Osteoblast (primary cell): ENCODE results near the gene NFIA. TPM values are rescaled to one million over a fixed set of nuclear protein-coding genes. Genes with fewer than 3 reads are reported as not detected.

Source experiments
- DNase-seq: peaks from one replicate; pipeline ENCODE4 v3.0.0; 2011; ENCODE audit warnings: low spot score, mixed read lengths; ENCODE audit not compliant: insufficient read length; ENCODE audit errors: missing footprints
- H2AFZ ChIP-seq: 2 replicates; pipeline ENCODE4 v1.6.0; 2011; ENCODE audit warnings: mild to moderate bottlenecking, low read length
- H3K27ac ChIP-seq: 2 replicates; pipeline ENCODE4 v1.5.1; 2011; ENCODE audit warnings: mild to moderate bottlenecking, low read depth, low read length, moderate library complexity
- H3K27me3 ChIP-seq: 2 replicates; pipeline ENCODE4 v1.6.0; 2012; ENCODE audit warnings: mild to moderate bottlenecking, control low read depth, inconsistent platforms, low read length, moderate library complexity; ENCODE audit not compliant: insufficient read depth
- H3K36me3 ChIP-seq: 2 replicates; pipeline ENCODE4 v1.5.1; 2011; ENCODE audit warnings: mild to moderate bottlenecking, low read length, control low read depth, moderate library complexity; ENCODE audit not compliant: insufficient read depth
- H3K4me1 ChIP-seq: 2 replicates; pipeline ENCODE4 v1.5.1; 2011; ENCODE audit warnings: mild to moderate bottlenecking, low read length, control low read depth, moderate library complexity; ENCODE audit not compliant: insufficient read depth
- H3K4me2 ChIP-seq: 2 replicates; pipeline ENCODE4 v1.6.0; 2011; ENCODE audit warnings: mild to moderate bottlenecking, low read length; ENCODE audit not compliant: insufficient read depth
- H3K4me3 ChIP-seq: fragments of 200-600 bp; sonication (generic); 3 replicates; pipeline ENCODE4 v1.5.1; 2012; ENCODE audit warnings: mild to moderate bottlenecking, low read length, inconsistent platforms; ENCODE audit not compliant: insufficient read depth
- H3K79me2 ChIP-seq: 2 replicates; pipeline ENCODE4 v1.6.0; 2012; ENCODE audit warnings: mild to moderate bottlenecking, low read length, control low read depth, inconsistent platforms; ENCODE audit not compliant: insufficient read depth
- H3K9me3 ChIP-seq: 2 replicates; pipeline ENCODE4 v1.5.1; 2011; ENCODE audit warnings: low read depth, low read length, control low read depth
- H4K20me1 ChIP-seq: 2 replicates; pipeline ENCODE4 v1.6.0; 2012; ENCODE audit warnings: mild to moderate bottlenecking, low read length, control low read depth; ENCODE audit not compliant: insufficient read depth
- CTCF ChIP-seq: IDR thresholded peaks from 2 replicates; pipeline ENCODE4 v1.5.1; 2011; ENCODE audit warnings: mild to moderate bottlenecking, low read depth, low read length, moderate library complexity; ENCODE audit errors: extremely low read depth
- total RNA-seq: library from RNA; depleted of rRNA; stranded (reverse); fragments of >200 nt; gene quantifications from 2 replicates; pipeline ENCODE4 v1.2.3, GENCODE V29; 2012

The NFIA gene
- total RNA-seq, 1 donor: 7.2 TPM

GRCh38 chr1:61419196-61419595, 336.8 kb downstream of the NFIA start:
- Histone ChIP-seq H3K36me3 (no peaks in the 10 kb centered on the region), H4K20me1 (no peaks in the 10 kb centered on the region), H3K27ac (no peak overlapping the region), H3K4me3 (no peak overlapping the region), H3K4me1 (no peaks in the 10 kb centered on the region), H3K9me3 (no peaks in the 10 kb centered on the region), H3K27me3 (no peaks in the 10 kb centered on the region), H3K4me2 (no peak overlapping the region), H3K79me2 (no peaks in the 10 kb centered on the region), H2AFZ (no peak overlapping the region)
- DNase-seq: no peak
- TF ChIP-seq CTCF: no peak

- H2AFZ ChIP-seq: no peak overlapping the region
- no peaks in the 10 kb centered on the region for H3K4me1 ChIP-seq
- no peaks in the 10 kb centered on the region for H3K36me3 ChIP-seq
- H3K4me3 ChIP-seq: no peak overlapping the region
- no peaks in the 10 kb centered on the region for H3K27me3 ChIP-seq
- no peaks in the 10 kb centered on the region for H3K9me3 ChIP-seq
- H3K4me2 ChIP-seq: no peak overlapping the region
- no peaks in the 10 kb centered on the region for H3K79me2 ChIP-seq
- no peak for TF ChIP-seq CTCF
- H4K20me1 ChIP-seq: no peaks in the 10 kb centered on the region
- H3K27ac ChIP-seq: no peak overlapping the region
- no peak for DNase-seq
Measured at GRCh38 chr1:61419657-61420056, 337.3 kb downstream of the NFIA start.

DNA sequence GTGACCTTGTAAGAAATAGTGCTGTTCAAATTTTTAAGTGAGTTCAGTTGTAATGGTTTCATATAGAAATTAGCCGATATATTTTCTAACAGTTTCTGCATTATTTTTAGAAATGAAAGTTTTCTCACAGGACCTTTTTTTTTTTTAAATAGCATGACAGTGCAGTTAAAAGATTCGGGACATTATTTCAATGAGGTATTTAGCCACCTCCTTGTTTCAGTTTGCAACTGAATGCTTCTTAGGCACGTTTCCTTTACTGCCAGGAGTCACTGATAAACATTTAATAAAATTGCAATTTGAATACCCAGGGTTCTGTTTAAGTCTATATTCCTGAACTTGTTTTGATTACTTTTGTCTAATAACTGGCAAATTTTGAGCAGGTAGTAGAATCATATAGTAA, 337.9 kb downstream of the NFIA start:
- no peaks in the 10 kb centered on the region for H3K4me1 ChIP-seq
- no peak overlapping the region for H2AFZ ChIP-seq
- H3K36me3 ChIP-seq: no peaks in the 10 kb centered on the region
- no peaks in the 10 kb centered on the region for H4K20me1 ChIP-seq
- H3K4me3 ChIP-seq: no peak overlapping the region
- no peaks in the 10 kb centered on the region for H3K27me3 ChIP-seq
- TF ChIP-seq CTCF: no peak
- no peak for DNase-seq
- no peaks in the 10 kb centered on the region for H3K79me2 ChIP-seq
- no peak overlapping the region for H3K4me2 ChIP-seq
- no peaks in the 10 kb centered on the region for H3K9me3 ChIP-seq
- H3K27ac ChIP-seq: no peak overlapping the region

DNA sequence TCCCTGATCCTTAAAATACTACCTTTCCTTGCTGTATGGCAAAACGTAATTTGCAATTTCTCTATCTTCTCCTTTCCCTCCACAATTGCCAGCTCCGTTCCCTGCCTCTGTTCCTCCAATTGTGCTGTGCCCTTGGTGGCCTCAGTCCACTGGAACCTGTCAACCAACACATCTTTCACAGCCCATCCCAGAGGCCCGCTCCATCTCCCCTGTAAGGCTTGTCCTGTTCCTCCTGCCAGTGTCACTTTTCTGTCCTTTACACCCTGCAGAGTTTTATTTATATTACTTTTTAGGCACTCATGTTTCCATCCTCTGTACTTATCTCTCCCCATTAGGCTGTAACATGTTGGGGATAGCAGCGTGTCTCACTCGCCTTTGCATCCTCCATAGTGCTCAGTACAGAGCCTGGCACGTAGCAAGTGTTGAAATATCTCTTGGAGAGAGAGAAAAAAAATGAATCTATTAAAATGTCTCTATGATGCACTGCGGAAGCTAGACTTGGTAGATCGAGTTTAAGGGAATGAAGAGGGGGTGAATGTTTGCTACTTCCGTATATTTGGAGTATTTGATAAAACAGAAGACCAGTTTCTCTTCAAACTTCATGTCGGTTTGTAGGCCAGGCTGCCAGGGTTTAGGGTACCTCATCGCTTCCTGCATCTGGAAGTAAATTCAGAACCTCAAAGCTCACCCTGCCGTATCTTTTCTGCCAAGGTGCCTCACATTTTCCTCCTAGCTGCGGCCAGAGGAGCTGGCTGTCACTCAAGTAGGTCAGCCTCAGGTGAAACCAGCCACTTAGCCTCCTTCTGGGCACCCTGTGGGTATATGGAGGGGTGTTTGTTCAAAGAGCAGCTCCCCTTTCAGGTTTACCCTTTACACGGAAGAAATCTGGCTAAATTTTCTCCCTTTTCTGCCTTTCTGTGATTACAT, 338.8 kb downstream of the NFIA start:
- H2AFZ ChIP-seq: no peak overlapping the region
- no peak overlapping the region for H3K27ac ChIP-seq
- no peaks in the 10 kb centered on the region for H4K20me1 ChIP-seq
- no peak for DNase-seq
- H3K79me2 ChIP-seq: no peaks in the 10 kb centered on the region
- H3K27me3 ChIP-seq: no peaks in the 10 kb centered on the region
- H3K4me3 ChIP-seq: no peak overlapping the region
- no peaks in the 10 kb centered on the region for H3K9me3 ChIP-seq
- no peaks in the 10 kb centered on the region for H3K36me3 ChIP-seq
- no peak overlapping the region for H3K4me2 ChIP-seq
- H3K4me1 ChIP-seq: no peaks in the 10 kb centered on the region
- no peak for TF ChIP-seq CTCF
